PC-9 (cell line): ENCODE data around the gene HS3ST4.

Experiments
- CTCF ChIP-seq: fragments of 200-600 bp; sonication (generic); conservative IDR thresholded peaks from 2 replicates; pipeline ENCODE4 v1.6.1; 2017; ENCODE audit warnings: mixed run types, antibody characterized with exemption, mild to moderate bottlenecking, moderate library complexity
- EZH2 ChIP-seq: fragments of 200-600 bp; sonication (generic); IDR thresholded peaks from 2 replicates; pipeline ENCODE4 v1.8.0; 2017; ENCODE audit warnings: antibody characterized with exemption, low read depth

GRCh38 chr16:25748092-25748654 lies 56.4 kb downstream of the HS3ST4 start:
- TF ChIP-seq CTCF (no peak), EZH2 (no peak)
